Suppressor macrophage treated with lipopolysaccharide for 4 hours (primary cell): ENCODE results near the gene ADAMTS8.

ENCODE experiments used
- DNase-seq: peaks from one replicate; pipeline ENCODE4 v3.0.0-alpha.2; 2020

Gene ADAMTS8

DNA sequence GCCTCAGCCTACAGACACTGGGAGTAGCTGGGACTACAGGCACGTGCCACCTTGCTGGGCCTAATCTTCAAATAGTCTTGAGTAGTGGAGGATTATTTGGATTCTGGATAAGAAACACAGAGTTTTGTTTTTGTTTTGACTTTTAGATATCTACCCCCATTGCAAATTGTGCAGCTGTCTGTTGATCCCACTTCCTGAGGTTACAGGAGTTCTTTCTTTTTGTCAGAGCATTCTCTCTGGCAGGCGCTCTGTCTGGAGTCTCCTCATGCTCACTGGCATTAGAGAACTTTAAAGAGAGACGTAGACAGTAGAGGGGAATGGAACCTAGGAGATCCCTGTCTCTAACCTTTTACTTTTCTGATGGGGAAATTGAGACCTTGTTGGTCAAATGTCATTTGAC lies 7.8 kb upstream of the ADAMTS8 start:
- no peak for DNase-seq

GRCh38 chr11:130435671-130436070 lies 7.3 kb upstream of the ADAMTS8 start:
- DNase-seq: no peak

DNA sequence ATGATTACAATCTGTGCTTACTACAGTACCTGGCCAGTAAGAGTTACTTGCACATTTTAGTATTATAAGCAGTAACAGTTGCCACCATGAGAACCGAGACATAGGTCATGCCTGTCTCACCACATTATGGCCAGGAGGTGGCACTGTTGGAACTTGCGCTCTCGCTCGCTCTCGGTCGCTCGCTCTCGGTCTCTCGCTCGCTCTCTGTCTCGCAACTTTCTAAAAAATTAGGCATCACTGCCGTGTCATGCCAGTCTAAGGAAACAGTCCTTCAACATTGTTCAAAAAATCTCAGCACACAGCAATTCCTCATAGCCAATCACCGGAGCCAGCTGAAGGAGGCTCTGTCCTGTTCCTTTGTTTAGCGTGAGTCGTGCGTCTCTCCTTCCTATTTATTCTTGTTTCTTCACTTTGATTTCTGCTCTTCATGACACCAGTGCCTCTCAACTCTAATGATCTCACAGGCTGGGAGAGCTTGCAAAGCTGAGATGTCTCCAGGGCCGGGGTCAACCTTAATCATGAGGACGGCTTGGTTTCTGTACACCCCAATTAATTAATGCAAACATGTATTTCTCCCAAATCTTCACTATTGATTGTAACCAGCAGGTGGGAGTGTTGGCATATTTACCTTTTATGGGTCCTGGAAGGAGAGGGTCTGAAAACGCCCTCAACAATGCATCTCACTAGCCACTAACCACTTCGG lies 6.3 kb upstream of the ADAMTS8 start:
- peak; percentile 84 for DNase-seq

DNA sequence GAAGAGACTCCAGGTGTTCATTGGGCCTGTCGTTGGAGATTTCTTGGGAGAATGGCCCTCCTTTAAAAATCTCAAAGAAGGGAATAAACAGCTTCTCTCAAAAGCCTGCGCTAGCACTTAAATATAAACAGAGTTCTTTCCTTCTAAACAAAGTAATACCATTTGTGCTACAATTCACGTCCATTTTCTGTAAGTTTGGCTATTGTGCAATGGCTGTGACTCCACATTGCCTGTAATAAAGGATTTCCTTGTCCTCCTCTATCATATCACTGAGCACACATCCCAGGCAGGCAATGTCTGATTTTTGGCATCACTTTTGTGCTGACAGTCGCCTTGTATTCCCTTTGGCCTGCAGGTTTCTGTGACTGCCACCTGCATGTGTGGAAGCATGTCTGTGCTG lies 4.9 kb upstream of the ADAMTS8 start:
- no peak for DNase-seq

DNA sequence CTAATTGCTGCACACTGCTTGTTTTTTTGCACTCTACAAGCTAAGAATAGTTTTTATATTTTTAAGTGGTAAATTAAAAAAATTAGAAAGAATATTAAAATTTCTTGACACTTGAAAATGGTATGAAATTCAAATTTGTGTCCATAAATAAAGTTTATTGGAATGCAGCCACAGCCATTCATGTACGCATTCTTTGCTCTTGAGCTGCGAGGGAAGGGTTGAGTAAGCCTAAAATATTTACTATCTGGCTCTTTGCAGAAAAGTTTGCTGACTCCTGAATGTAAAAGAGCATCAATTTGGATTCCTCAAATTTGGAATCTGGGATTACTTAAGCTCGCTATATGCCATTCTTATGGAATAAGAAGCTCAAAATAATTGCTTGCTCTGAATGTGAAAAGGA lies 3.4 kb upstream of the ADAMTS8 start:
- no peak for DNase-seq

- peak; percentile 72 for DNase-seq
Measured at GRCh38 chr11:130431331-130431773, 2.9 kb upstream of the ADAMTS8 start.

DNA sequence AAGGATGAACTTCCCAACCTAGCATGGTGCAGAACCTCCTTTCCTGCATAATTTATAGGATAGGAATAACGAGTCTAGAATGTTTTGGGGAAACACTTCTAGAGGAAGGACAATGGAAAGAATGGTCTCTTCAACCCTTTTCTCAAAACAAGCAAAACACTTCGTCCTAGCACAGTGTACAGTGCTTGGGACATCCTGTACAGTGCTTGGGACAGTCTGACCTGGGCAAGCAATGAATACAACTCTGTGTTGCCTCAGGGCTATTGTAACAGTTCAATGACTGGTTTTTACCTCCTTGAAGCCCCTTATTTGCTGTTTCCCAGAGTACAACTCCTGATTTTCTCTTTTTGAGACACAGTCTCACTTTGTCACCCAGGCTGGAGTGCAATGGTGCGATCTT lies 1.6 kb upstream of the ADAMTS8 start:
- no peak for DNase-seq

- no peak for DNase-seq
Measured at GRCh38 chr11:130429120-130429681, 792 bp upstream of the ADAMTS8 start.

DNA sequence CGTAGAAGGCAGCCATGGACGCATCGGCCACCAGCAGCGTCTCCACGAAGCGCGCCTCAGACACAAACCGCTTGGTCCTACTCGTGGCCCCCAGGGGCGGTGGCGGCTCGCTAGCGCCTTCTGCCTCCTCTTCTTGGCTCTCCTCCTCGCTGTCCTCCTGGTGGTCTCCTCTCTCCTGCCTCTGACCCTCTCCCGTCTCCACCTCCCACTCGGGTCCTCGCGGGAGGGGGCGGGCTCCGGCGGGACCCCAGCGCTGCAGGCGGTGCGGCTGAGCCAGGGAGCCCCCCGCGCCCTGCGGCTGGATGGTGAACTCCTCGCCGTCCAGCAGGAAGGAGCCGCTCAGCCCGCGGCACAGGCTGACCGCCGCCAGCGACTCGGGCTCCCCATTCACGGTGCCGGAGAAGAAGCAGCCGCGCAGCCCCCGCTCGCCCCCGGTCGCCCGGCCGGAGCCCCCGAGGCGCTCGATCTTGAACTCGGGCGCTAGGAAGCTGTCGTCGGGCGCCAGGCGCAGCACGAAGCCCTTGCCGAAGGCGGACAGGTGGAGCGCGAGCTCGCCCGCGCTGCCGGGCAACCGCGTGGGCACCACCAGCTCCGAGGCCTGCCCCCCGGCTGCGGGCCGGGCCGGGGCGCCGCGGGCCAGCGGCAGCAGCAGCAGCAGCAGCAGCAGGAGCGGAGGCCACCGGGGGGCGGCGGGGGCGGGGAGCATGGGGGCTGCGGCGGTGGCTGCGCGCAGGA lies 661 bp downstream of the ADAMTS8 start:
- no peak for DNase-seq

DNA sequence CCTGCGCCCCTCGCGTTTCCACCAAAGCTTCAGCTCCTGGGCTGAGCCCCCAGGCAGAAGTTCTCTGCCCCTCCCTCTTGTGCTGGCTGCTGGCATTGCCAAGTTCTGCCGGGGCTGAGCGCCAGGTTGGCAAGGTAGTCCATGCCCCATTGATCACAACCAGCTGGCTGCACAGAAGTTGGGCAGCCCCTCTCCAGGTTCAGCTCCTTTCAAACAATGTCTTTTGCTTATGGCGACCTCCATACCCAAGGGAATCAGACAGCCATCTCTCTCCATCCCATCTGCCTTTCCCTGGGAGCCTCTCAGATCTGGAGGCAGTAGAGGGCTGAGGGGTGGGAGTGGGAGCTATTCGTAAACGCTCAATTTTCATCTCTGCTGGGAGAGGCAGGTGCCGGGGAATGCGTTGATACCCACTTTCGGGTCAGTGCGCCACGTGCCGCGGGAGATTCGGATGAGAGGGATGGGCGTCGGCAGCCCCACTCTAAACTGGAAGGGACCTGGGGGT lies 1.5 kb downstream of the ADAMTS8 start:
- no peak for DNase-seq

- no peak for DNase-seq
Measured at GRCh38 chr11:130426223-130426836, 2.1 kb downstream of the ADAMTS8 start.

DNA sequence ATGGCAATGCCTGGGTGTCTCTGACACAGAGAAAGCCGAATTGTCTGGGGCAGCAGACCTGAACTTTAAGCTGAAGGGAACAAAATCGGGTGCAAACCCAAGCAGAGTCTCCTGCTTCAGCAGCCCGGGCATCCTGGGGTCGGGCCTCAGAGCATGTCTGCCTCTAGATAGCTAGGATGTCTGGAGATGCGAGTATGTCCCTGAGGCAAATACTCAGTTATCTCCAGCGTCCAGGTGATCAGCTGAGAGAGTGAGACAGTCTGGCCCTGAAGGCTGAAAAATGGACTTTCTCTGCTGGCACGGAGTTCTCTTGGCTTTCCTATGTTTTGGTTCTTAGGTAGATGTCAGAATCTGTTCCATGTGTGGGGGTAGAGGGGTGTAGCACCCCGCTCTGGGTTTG lies 3.3 kb downstream of the ADAMTS8 start:
- no peak for DNase-seq

GRCh38 chr11:130424613-130425140 lies 3.7 kb downstream of the ADAMTS8 start:
- DNase-seq: no peak

DNA sequence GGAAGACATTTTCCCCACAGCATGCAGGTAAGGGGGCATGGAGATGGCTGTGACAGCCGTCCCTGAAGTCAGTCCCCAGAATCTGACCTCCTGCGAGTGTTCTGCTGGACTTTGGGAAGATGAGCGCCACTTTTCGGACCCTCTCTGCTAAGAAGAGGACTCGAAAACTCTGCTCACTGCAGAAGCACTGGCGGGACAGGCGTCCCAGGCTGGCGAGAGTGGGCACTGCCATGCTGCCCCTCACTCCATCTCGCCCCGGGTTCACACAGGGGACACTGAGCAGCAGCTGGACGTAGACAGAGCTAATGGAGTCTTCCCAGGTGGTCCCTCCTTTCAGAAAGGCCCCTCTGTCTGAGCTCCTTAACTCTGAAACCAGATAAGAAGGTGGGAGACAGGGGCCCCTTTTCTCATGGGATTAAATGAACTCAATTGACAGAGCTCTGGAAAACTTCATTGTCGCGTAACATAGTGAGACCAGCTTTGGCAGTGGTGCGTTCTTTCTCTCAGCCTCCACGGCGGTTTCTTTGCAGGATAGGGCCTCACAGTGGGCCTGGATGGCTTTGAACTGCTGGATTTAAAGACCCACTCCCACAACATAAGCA lies 4.8 kb downstream of the ADAMTS8 start:
- no peak for DNase-seq

DNA sequence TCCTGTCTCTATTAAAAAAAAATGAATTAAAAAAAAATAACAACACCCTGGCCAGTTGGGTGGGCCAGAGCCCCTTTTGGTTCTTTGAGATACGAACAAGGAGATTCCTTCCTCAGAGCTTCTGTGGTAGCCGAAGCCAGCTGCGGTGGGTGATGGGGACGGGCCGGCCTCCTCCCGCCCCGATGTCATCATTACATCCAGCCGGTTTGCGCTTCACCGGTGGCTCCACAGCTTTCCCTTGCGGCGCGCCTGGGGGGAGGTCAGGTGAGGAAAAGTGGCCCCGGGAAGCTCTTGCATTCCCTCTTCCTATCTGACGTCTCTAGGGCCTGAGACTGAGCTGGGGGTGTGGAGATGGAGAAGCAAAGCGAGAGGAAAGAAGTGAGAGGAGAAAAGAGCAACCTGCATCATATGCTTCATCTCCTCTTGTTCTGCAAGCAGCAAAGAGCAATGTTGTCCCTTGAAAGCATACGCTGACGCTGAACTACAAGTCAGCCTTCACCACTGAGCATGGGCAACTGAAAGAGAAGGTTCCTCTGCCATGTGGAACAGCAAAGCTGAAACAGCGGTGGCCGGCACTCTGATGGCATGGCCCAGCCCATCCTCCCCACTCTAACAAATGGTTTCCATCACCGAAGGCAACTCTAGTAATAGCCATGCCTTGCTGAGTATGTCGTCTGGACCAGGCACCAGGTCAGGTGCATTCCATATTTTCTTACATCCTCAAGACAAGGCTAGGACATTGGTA lies 6.0 kb downstream of the ADAMTS8 start:
- DNase-seq: no peak

DNA sequence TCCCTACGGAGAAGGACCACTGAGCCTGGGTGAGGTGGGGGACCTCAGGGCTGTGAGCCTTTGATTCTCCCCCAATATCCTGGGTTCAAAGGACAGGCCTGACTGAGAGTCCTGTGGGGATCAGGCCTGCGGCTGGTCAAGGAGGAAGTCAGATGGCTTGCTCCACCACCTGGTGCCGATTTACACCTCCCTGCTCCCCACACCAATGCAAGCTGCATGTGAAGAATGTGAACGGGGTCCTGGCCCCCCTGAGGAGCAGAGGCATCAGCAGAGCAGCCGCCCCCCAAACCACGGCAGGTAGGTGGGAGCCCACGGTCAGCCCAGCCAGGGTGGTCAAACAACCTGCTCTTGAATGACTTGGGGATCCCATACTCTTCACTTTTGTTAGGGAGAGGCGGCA lies 6.7 kb downstream of the ADAMTS8 start:
- DNase-seq: no peak

GRCh38 chr11:130421199-130421585 lies 7.2 kb downstream of the ADAMTS8 start:
- no peak for DNase-seq

DNA sequence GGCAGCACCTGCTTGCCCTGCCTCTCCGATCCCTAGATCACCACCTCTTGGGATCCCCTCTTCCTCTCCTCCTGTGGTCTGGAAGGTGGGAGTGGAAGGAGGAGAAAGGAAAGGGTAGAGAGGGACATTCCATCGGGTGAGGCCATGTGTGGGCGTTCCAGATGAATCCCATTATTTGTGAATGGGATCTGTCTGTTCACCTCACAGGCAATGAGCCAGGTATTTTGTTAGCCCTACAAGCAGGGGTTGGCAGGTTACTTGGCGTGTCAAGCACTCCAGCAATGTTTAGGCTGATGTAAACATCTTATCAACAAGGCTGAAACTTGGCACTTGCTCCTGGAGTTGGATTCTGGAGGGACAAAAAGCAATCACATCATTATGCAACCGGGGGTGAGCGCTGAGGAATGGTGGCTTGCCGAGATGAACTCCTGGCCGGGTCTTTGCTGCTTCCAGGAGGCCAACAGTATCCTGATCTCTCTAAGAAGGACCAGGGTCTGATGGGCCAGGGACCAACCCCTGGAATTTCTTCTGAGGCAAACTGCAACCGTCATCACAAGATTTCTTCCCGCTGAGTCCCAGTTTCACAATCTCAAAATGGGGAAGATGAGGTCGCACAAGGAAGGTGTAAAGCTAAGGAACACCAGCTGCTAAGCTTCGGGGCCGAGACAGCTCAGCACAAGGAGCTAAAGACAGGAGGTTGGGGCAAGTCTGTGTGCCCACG lies 7.8 kb downstream of the ADAMTS8 start:
- DNase-seq: peak; percentile 52

DNA sequence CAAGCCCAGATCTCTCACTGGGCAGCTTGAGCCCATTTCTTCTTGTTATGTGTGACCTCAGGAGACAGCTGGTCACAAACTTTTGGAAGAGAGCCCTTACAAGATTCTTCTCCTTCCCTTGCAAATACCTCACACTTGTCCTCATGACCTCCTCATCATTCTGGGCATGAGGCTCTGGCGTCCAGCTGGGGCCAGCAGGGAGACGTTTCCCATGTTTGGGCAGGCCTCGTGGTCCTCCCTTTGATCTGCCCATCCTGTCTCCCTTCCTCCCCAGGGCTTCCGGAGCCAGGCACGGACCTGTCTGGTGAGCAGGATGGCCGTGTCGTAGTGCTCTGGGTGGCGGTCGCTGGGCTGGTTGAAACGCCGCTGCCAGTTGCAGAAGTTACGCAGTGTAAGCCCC lies 9.7 kb downstream of the ADAMTS8 start:
- DNase-seq: no peak

- DNase-seq: no peak
Measured at GRCh38 chr11:130418210-130418609, 10.2 kb downstream of the ADAMTS8 start.

DNA sequence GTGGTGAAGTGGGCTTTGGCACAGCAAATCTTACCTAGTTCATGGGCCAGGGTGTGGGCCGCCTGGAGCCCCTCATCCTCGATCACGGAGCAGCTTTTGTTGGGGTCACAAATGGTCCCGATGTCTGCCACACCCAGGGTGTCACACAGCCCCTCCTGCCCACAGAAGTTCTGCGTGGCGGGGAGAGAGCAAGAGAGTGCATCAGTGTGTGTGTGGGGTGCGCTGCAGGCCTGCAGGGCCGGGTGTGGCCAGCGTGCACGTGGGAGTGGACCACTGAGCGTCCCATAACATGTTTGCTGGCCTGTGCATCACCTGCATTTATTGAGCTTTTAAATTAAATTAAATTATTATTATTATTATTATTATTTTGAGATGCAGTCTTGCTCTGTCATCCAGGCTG lies 11.5 kb downstream of the ADAMTS8 start:
- DNase-seq: no peak

GRCh38 chr11:130416530-130416882 lies 11.9 kb downstream of the ADAMTS8 start:
- no peak for DNase-seq
